Measurements from ENCODE around the gene NELL1. TPM values are rescaled to one million over a fixed set of nuclear protein-coding genes. Genes with fewer than 3 reads are reported as not detected.

Gene NELL1
- total RNA-seq, 2 experiments from 2014 or later, result not detected

DNA sequence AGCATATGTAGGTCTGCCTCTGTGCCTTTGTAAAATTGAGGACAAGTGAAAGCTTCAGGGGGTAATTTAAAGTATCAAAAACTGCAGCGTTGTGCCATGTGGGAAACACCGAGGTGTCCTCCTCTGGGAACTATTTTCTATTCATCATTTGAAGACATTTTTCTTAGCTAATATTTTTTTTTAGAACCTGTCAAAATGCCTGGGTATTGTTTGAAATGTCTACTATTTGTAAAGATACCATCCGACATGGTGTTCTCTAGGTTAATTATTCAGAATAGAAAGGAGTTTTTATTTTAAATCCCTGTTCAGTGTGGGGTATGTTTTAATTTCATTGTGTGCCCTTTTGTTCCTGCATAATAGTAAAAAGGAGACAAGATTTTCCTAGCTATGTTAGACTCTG is 490.8 kb downstream of the NELL1 start:
- TF ChIP-seq, protein P1, sequence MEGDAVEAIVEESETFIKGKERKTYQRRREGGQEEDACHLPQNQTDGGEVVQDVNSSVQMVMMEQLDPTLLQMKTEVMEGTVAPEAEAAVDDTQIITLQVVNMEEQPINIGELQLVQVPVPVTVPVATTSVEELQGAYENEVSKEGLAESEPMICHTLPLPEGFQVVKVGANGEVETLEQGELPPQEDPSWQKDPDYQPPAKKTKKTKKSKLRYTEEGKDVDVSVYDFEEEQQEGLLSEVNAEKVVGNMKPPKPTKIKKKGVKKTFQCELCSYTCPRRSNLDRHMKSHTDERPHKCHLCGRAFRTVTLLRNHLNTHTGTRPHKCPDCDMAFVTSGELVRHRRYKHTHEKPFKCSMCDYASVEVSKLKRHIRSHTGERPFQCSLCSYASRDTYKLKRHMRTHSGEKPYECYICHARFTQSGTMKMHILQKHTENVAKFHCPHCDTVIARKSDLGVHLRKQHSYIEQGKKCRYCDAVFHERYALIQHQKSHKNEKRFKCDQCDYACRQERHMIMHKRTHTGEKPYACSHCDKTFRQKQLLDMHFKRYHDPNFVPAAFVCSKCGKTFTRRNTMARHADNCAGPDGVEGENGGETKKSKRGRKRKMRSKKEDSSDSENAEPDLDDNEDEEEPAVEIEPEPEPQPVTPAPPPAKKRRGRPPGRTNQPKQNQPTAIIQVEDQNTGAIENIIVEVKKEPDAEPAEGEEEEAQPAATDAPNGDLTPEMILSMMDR (IDR thresholded peaks at IDR 0.05), result no peak
- ATAC-seq (ENCODE audit: poor library complexity) (no peak), DNase-seq (no peak)
- Mint-ChIP-seq H3K4me3 (no peak overlapping the region), H3K9me3 (peaks cover 4% of the 10 kb centered on the region), H3K27ac (no peak overlapping the region), H3K4me1 (ENCODE audit: low read depth) (no peaks in the 10 kb centered on the region), H3K27me3 (no peaks in the 10 kb centered on the region), H3K36me3 (ENCODE audit: low read depth) (no peaks in the 10 kb centered on the region)
- CTCF ChIA-PET, result no interaction called here
- Histone ChIP-seq H3K36me3 (ENCODE audit: insufficient read depth, low read length) (no peaks in the 10 kb centered on the region), H3K4me3 (ENCODE audit: low read length) (no peak overlapping the region), H3K4me1 (ENCODE audit: insufficient read depth, low read length) (no peaks in the 10 kb centered on the region), H3K27me3 (ENCODE audit: control insufficient read depth in 1 of 2, insufficient read depth in 2 of 2, low read length in 2 of 2) (no peaks in the 10 kb centered on the region), H3K27ac (ENCODE audit: low read depth in 1 of 2, low read length in 2 of 2) (no peak overlapping the region), H3K9me3 (ENCODE audit: control insufficient read depth in 1 of 2, insufficient read depth in 1 of 2, low read length in 2 of 2) (peaks cover 3% of the 10 kb centered on the region in 2 experiments)
- POLR2A ChIA-PET, result no interaction called here
- intact Hi-C loops (cut with DNase I, micrococcal nuclease), result no loop called here

DNA sequence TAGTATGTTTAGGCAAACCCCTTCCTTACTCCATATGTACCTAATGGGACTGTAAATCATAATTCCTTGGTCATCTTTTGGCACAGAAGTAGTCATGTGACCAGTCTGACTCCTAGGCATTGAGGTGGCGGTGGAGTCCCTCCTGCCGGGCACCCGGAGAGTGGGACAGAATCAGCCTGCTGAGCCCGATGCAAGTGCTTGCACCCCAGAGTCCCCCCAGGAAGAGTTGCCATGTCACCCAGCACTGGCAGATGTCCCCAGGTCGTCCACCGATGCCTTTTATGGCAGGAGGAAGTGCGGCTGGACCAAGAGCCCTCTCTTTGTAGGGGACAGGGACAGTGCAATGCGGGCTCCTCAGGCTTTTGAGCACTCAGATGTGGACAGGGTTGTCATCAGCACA is 500.3 kb downstream of the NELL1 start:
- H3K36me3 ChIP-seq (ENCODE audit: insufficient read depth, low read length), result no peaks in the 10 kb centered on the region
- ChIA-PET POLR2A (no interaction called here), CTCF (no interaction called here)
- H3K27ac ChIP-seq (ENCODE audit: low read depth in 1 of 2, low read length in 2 of 2), result no peak overlapping the region
- intact Hi-C loops (cut with DNase I, micrococcal nuclease), result no loop called here
- Mint-ChIP-seq H3K9me3 (peaks cover 9% of the 10 kb centered on the region), H3K36me3 (ENCODE audit: low read depth) (no peaks in the 10 kb centered on the region), H3K27ac (no peak overlapping the region), H3K4me3 (no peak overlapping the region), H3K27me3 (no peaks in the 10 kb centered on the region), H3K4me1 (ENCODE audit: low read depth) (no peaks in the 10 kb centered on the region)
- H3K27me3 ChIP-seq (ENCODE audit: control insufficient read depth in 1 of 2, insufficient read depth in 2 of 2, low read length in 2 of 2), result no peaks in the 10 kb centered on the region
- ATAC-seq (ENCODE audit: poor library complexity), result no peak
- DNase-seq, result no peak
- H3K4me3 ChIP-seq (ENCODE audit: low read length), result no peak overlapping the region
- TF ChIP-seq, protein P1 (IDR thresholded peaks at IDR 0.05), result no peak
- no peaks in the 10 kb centered on the region for H3K4me1 ChIP-seq (ENCODE audit: insufficient read depth, low read length)
- H3K9me3 ChIP-seq (ENCODE audit: control insufficient read depth in 1 of 2, insufficient read depth in 1 of 2, low read length in 2 of 2), result peaks cover 0 to 4% of the 10 kb centered on the region in 2 experiments

- Mint-ChIP-seq H3K9me3 (peaks cover 2% of the 10 kb centered on the region), H3K4me1 (ENCODE audit: low read depth) (no peaks in the 10 kb centered on the region), H3K4me3 (no peak overlapping the region), H3K36me3 (ENCODE audit: low read depth) (no peaks in the 10 kb centered on the region), H3K27ac (no peak overlapping the region), H3K27me3 (no peaks in the 10 kb centered on the region)
- DNase-seq (no peak), ATAC-seq (ENCODE audit: poor library complexity) (no peak)
- H3K27me3 ChIP-seq (ENCODE audit: control insufficient read depth in 1 of 2, insufficient read depth in 2 of 2, low read length in 2 of 2), result no peaks in the 10 kb centered on the region
- CTCF ChIA-PET, result no interaction called here
- no peaks in the 10 kb centered on the region for H3K36me3 ChIP-seq (ENCODE audit: insufficient read depth, low read length)
- TF ChIP-seq, protein P1 (IDR thresholded peaks at IDR 0.05), result no peak
- H3K4me1 ChIP-seq (ENCODE audit: insufficient read depth, low read length), result no peaks in the 10 kb centered on the region
- no peak overlapping the region for H3K27ac ChIP-seq (ENCODE audit: low read depth in 1 of 2, low read length in 2 of 2)
- intact Hi-C loops (cut with DNase I, micrococcal nuclease), result no loop called here
- H3K4me3 ChIP-seq (ENCODE audit: low read length), result no peak overlapping the region
- peaks cover 0 to 4% of the 10 kb centered on the region in 2 experiments for H3K9me3 ChIP-seq (ENCODE audit: control insufficient read depth in 1 of 2, insufficient read depth in 1 of 2, low read length in 2 of 2)
- POLR2A ChIA-PET, result no interaction called here
Measured at GRCh38 chr11:21173476-21173875, 504.1 kb downstream of the NELL1 start.
